PC-9 (cell line): ENCODE data around the gene WFDC13.
"Not testable (repeated sequence)": the region's sequence is repeated elsewhere in the genome, so short reads cannot be mapped to it uniquely, and the experiment has no call there.

ENCODE experiments used
- EZH2 ChIP-seq: fragments of 200-600 bp; sonication (generic); IDR thresholded peaks from 2 replicates; pipeline ENCODE4 v1.8.0; 2017; ENCODE audit warnings: antibody characterized with exemption, low read depth
- TF ChIP-seq, protein P1 (sequence below): fragments of 200-600 bp; sonication (generic); conservative IDR thresholded peaks from 2 replicates; pipeline ENCODE4 v1.6.1; 2017; ENCODE audit warnings: mixed run types, antibody characterized with exemption, mild to moderate bottlenecking, moderate library complexity

DNA sequence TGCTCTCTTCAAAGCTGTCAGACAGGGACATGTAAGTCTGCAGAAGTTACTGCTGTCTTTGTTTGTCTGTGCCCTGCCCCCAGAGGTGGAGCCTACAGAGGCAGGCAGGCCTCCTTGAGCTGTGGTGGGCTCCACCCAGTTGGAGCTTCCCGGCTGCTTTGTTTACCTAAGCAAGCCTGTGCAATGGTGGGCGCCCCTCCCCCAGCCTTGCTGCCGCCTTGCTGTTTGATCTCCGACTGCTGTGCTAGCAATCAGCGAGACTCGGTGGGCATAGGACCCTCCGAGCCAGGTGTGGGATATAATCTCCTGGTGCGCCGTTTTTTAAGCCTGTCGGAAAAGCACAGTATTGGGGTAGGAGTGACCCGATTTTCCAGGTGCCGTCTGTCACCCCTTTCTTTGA is 8.5 kb upstream of the WFDC13 start:
- TF ChIP-seq, protein P1, sequence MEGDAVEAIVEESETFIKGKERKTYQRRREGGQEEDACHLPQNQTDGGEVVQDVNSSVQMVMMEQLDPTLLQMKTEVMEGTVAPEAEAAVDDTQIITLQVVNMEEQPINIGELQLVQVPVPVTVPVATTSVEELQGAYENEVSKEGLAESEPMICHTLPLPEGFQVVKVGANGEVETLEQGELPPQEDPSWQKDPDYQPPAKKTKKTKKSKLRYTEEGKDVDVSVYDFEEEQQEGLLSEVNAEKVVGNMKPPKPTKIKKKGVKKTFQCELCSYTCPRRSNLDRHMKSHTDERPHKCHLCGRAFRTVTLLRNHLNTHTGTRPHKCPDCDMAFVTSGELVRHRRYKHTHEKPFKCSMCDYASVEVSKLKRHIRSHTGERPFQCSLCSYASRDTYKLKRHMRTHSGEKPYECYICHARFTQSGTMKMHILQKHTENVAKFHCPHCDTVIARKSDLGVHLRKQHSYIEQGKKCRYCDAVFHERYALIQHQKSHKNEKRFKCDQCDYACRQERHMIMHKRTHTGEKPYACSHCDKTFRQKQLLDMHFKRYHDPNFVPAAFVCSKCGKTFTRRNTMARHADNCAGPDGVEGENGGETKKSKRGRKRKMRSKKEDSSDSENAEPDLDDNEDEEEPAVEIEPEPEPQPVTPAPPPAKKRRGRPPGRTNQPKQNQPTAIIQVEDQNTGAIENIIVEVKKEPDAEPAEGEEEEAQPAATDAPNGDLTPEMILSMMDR: not testable (repeated sequence)
- TF ChIP-seq EZH2: not testable (repeated sequence)
